Peyer's patch (tissue), 4 donors: ENCODE data around the gene MACROD2. TPM values are rescaled to one million over a fixed set of nuclear protein-coding genes. Genes with fewer than 3 reads are reported as not detected.

Source experiments
- DNase-seq, 3 donors: peaks; one replicate each; pipeline ENCODE4 v3.0.0-alpha.2; 2017 to 2019
- H3K27ac ChIP-seq, 4 donors: fragments of 200-600 bp; sonication (generic); one replicate each; pipeline ENCODE4 v1.5.1; 2016 to 2019
- H3K27me3 ChIP-seq, 2 donors: fragments of 200-600 bp; sonication (generic); one replicate each; pipeline ENCODE4 v1.5.1; 2019
- H3K36me3 ChIP-seq, 3 donors: fragments of 200-600 bp; sonication (generic); one replicate each; pipeline ENCODE4 v1.5.1; 2016 to 2019
- H3K4me1 ChIP-seq, 4 donors: fragments of 200-600 bp; sonication (generic); one replicate each; pipeline ENCODE4 v1.5.1; 2016 to 2019
- H3K4me3 ChIP-seq, 4 donors: fragments of 200-600 bp; sonication (generic); 1 replicate in 3 of 4; 2 replicates in 1 of 4; pipeline ENCODE4 v1.5.1; 2016 to 2019; ENCODE audit warnings: mild to moderate bottlenecking in 1 of 4
- H3K9me3 ChIP-seq, 4 donors: fragments of 200-600 bp; sonication (generic); one replicate each; pipeline ENCODE4 v1.5.1; 2016 to 2019; ENCODE audit warnings: mild to moderate bottlenecking in 1 of 4
- POLR2A ChIP-seq, 2 donors: fragments of 450-650 bp; IDR thresholded peaks; one replicate each; pipeline ENCODE4 v1.5.1; 2017; ENCODE audit warnings: antibody characterized with exemption in 2 of 2, mild to moderate bottlenecking in 2 of 2, moderate library complexity in 2 of 2
- total RNA-seq, 4 donors: library from RNA; depleted of rRNA; stranded (reverse); fragments of >200 nt; gene quantifications; one replicate each; pipeline ENCODE4 v1.1.0, GENCODE V29; 2016
- TF ChIP-seq, protein P1 (sequence below), 6 experiments: fragments of 450-650 bp in 4 of 6; fragments of 200-600 bp in 2 of 6; sonication (generic) in 1 of 6; IDR thresholded peaks; one replicate each; pipeline ENCODE4 v1.5.1; 2017 to 2019; ENCODE audit warnings: antibody characterized with exemption in 6 of 6, mild to moderate bottlenecking in 3 of 6, moderate library complexity in 1 of 6

MACROD2 gene
- total RNA-seq, 4 donors from 2014 or later = 2.5 to 10.7 (median 6.5) TPM

DNA sequence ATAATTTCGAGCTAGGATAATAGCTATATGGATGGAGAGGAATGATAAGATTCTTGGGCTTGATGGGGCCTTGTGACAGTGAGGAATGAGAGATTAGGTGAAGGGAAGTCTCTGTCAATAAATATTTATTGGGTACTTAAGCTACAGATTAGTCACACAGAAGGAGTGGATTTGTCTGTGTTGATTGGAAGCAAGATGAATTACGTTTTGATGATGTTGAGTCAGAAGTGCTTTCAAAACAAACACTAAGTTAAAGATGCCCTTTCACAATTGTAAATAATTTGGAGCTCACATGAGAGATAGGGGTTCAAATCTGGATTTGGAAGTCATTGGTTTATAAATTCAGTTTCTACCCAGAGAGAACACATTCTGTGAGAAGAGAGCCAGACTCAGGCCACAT, 1743.7 kb downstream of the MACROD2 start:
- Histone ChIP-seq H3K27me3 (no peaks in the 10 kb centered on the region), H3K4me3 (no peak overlapping the region), H3K27ac (no peak overlapping the region), H3K36me3 (no peaks in the 10 kb centered on the region), H3K4me1 (no peaks in the 10 kb centered on the region), H3K9me3 (no peaks in the 10 kb centered on the region)
- DNase-seq = no peak
- TF ChIP-seq POLR2A (IDR thresholded peaks at IDR 0.05) = no peak
- TF ChIP-seq, protein P1, sequence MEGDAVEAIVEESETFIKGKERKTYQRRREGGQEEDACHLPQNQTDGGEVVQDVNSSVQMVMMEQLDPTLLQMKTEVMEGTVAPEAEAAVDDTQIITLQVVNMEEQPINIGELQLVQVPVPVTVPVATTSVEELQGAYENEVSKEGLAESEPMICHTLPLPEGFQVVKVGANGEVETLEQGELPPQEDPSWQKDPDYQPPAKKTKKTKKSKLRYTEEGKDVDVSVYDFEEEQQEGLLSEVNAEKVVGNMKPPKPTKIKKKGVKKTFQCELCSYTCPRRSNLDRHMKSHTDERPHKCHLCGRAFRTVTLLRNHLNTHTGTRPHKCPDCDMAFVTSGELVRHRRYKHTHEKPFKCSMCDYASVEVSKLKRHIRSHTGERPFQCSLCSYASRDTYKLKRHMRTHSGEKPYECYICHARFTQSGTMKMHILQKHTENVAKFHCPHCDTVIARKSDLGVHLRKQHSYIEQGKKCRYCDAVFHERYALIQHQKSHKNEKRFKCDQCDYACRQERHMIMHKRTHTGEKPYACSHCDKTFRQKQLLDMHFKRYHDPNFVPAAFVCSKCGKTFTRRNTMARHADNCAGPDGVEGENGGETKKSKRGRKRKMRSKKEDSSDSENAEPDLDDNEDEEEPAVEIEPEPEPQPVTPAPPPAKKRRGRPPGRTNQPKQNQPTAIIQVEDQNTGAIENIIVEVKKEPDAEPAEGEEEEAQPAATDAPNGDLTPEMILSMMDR (IDR thresholded peaks at IDR 0.05) = no peak

DNA sequence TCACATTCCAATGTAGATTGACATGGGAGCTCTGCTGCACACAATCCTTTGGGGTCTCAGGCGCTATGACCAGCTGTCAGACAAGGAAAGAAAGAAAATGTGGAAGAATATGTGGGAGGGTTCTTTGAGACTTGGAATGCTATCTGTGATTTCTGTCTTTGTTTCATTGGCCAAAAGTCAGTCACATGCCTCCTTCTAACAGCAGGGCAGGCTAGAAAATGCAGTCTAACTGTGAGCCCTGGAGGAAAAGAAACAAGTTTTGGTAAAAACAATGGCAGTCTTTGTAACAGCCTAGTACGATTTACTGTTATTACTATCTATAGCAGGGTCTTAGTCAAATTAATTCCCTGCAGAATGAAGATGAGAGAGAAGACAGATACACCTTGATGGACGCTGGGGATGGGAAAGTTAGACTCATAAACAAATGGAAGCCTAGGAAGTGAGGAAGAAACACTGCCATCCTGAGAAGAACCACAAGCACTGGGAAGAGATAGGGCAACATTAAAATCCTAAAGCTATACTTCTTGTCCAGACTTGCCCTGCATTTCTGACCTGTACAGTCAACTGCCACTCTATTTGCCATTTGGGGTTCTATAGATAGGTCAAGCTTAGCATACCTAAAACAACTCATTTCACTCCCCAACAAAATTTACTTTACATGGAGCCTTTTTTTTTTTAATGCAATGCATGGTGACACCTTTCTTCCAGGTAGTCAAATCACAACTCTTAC, 1744.9 kb downstream of the MACROD2 start:
- no peak for DNase-seq
- TF ChIP-seq, protein P1 (IDR thresholded peaks at IDR 0.05) = no peak
- TF ChIP-seq POLR2A (IDR thresholded peaks at IDR 0.05) = no peak

DNA sequence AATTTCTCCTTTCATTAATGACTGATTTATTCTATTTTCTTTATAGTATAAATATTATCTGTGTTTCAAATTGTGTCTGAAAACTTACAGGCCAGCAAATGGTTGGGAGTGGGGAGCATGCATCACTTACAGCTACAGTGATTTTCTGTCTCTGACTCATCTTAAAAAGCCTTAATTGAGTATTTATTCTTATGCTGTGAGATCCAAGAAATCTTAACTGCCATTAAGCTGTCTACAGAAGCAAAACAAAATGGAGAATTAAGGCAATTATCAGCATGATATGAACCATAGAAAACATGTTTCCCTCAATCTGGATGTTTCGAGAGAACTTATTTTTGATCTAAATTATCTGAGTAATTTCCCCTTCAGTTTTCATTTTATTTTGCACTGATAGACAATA, 1746.8 kb downstream of the MACROD2 start:
- H3K27me3 ChIP-seq = no peaks in the 10 kb centered on the region
- no peak for DNase-seq
- H3K4me1 ChIP-seq = no peaks in the 10 kb centered on the region
- H3K36me3 ChIP-seq = no peaks in the 10 kb centered on the region
- no peak overlapping the region for H3K27ac ChIP-seq
- no peaks in the 10 kb centered on the region for H3K9me3 ChIP-seq
- TF ChIP-seq, protein P1 (IDR thresholded peaks at IDR 0.05) = no peak
- TF ChIP-seq POLR2A (IDR thresholded peaks at IDR 0.05) = no peak
- H3K4me3 ChIP-seq = no peak overlapping the region

More for the DNA sequence above, 1744.9 kb downstream of the MACROD2 start:
- Histone ChIP-seq H3K27me3 (no peaks in the 10 kb centered on the region), H3K27ac (no peak overlapping the region), H3K4me1 (no peaks in the 10 kb centered on the region), H3K9me3 (no peaks in the 10 kb centered on the region), H3K4me3 (no peak overlapping the region), H3K36me3 (no peaks in the 10 kb centered on the region)

DNA sequence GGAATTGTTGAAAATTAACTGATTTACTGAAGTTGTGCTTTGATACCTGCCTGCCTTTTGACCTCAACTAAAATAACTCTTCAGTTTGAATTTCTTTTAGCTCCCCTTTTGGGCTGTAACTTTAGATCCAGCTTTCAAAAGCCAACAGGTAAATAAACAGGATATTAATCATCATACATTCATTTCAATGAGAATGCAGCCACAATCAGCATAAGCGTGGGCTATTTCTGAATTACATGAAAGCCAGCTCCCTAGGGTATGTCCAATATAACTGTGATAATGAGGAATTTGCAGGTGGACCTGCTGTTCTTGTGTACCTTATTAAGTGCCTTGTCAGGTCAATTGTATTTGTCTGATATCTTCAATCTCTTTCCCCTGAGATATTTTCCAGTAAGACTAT, 1747.3 kb downstream of the MACROD2 start:
- DNase-seq = no peak
- H3K4me1 ChIP-seq = no peaks in the 10 kb centered on the region
- no peaks in the 10 kb centered on the region for H3K27me3 ChIP-seq
- TF ChIP-seq POLR2A (IDR thresholded peaks at IDR 0.05) = no peak
- TF ChIP-seq, protein P1 (IDR thresholded peaks at IDR 0.05) = no peak
- no peak overlapping the region for H3K27ac ChIP-seq
- no peaks in the 10 kb centered on the region for H3K36me3 ChIP-seq
- H3K9me3 ChIP-seq = no peaks in the 10 kb centered on the region
- no peak overlapping the region for H3K4me3 ChIP-seq

DNA sequence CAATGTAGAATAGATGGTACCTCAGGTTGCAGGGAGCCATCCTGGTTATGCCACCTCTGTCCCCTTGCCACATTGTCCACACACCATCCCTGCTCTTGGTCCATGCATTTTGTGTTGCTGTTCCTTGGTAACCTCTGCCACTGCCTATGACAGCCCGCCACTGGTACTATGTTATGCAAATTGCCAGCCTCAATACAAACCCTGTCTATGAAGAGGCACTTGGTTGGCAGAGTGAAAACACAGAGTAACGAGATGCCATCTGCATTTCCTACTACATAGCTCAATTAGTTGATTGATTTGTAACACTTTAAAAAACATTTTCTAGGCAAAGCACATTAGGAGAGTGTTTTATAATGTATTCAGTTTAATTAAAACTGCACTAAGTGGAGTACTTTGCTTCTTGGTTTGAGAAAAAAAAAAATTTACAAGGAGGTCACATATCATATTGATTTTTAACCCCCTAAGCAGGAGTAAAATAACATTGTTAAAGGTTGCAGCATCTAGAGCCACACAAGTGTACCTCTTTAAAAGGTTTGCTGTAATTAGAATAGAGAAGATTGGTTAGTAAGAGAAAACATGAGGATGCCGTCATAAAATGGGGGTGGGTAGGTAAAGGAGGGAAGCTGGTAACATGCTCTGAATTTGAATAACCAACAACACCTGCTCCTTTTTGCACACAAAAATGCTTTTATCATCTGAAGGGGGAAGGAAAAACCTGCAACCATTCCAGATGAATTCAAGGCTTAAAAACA, 1760.9 kb downstream of the MACROD2 start:
- Histone ChIP-seq H3K36me3 (no peaks in the 10 kb centered on the region), H3K4me1 (no peaks in the 10 kb centered on the region), H3K27me3 (no peaks in the 10 kb centered on the region), H3K4me3 (no peak overlapping the region), H3K9me3 (no peaks in the 10 kb centered on the region), H3K27ac (no peak overlapping the region)
- no peak for DNase-seq
- TF ChIP-seq, protein P1 (IDR thresholded peaks at IDR 0.05) = no peak
- TF ChIP-seq POLR2A (IDR thresholded peaks at IDR 0.05) = no peak
